NCI-H2171 treated with DMSO at 0.1 percent for 48 hours (cell line): Measurements from ENCODE around the gene ZNF429.
A peak's percentile ranks its signal among the peaks of the same experiment; 100 is the strongest.
"Not testable (repeated sequence)": the region's sequence is repeated elsewhere in the genome, so short reads cannot be mapped to it uniquely, and the experiment has no call there.

Source experiments
- DNase-seq: peaks from one replicate; lab custom pipeline; 2025; lab: John Stamatoyannopoulos, UW

ZNF429 gene

DNA sequence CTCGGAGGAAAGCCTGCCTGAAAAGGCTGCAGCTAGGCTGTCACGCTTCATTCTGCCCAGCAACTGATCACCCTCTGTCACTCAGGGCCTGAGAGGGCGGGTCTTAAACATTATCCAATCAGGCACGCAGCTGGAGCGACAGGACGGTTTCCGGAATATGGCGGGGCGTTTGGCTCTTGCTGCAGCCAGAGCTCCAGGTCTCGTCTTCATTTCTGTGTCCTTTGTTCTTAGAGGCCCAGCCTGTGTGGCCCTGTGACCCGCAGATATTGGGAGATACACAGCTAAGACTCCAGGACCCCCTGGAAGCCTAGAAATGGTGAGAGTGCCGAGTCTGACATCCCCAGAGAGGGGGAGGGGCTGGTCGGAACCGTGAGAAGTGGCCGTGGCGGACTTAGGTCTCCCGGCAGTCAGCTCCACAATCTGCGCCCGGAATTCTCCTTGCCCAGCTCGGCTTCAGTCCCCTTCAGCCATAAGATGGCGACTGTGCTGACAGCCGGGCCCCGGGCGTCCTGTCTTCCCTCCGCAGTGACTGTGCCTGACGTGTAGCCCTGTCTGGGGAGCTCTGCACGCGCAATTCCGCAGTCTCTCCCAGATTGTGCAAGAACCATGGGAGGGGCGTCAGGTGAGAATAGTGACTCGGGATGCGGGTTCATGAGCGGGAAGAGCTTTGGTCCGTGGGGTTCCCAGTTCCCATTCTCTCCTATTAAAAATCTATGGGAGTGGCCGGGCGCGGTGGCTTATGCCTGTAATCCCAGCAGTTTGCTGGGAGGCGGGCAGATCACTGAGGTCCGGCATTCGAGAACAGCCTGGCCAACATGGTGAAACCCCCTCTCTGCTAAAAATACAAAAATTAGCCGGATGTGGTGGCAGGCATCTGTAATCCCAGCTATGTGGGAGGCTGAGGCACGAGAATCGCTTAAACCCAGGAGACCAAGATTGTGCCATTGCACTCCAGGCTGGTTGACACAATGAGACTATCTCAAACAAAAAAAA, at the start of gene ZNF429:
Gene ZNF429 (plus strand): TSS at position 144 of the 993 bp plus-strand sequence. CDS start 170 bp downstream, at position 314.
- peak; percentile 85 for DNase-seq

DNA sequence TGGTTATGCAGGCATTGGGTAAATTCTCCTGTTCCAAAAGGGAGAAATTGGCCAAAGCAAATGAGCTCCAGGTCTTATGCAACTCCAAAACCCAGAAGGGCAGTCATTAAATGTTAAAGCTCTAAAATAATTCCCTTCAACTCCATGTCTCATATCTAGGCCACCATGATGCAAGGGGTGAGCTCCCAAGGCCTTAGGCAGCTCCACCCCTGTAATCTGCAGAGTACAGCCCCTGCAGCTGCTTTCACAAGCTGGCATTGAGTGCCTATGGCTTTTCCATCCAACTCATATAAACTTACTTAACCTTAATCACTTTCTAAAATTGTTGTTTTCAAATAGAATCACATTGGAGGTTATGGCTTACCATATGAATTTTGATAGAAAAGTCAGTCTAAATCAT, 44.7 kb upstream of the ZNF429 start:
- DNase-seq: no peak

DNA sequence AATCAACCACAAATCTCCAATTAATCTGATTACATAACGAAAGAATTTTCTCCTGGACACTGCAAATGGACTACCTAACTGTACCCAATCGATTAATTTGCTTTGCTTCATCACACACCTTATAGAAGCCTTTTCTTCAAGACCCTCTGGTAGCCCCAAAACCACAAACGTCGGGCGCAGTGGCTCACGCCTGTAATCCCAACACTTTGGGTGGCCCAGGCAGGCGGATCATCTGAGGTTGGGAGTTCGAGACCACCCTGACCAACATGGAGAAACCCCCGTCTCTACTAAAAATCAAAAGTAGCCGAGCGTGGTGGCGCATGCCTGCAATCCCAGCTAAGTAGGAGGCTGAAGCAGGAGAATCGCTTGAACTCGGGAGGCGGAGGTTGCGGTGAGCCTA, 42.9 kb upstream of the ZNF429 start:
- DNase-seq: no peak

DNA sequence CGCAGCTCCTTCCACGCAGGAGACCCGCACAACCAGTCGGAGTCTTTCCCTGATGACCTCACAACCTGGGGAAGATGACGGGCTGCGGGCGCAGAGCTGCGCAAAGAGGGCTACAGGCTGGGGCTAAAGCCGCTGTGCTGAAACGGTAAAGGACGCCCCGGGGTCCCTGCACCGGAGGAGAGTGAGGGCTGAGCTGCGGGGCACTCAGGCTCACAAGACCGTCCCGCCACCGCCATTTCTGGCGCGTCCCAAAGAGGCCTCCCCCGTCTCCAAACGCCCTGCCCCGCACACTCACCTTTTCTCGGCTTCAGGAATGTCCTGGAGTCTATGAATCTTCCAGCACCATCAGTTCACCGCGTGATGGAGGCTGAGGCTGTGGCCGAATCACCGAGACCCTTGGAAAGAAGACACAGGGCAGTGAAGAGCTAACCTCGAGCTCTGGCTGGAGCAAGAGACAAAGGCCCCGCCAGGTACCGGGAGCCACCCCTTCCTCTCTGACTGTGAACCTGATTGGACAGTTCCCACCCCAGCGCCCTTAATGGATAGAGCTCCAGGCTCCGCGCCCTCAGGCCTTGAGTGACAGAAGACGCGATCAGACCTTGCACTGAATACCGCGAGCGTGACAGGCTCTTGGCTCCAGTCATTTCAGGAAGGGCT, 41.8 kb upstream of the ZNF429 start:
- DNase-seq: no peak

DNA sequence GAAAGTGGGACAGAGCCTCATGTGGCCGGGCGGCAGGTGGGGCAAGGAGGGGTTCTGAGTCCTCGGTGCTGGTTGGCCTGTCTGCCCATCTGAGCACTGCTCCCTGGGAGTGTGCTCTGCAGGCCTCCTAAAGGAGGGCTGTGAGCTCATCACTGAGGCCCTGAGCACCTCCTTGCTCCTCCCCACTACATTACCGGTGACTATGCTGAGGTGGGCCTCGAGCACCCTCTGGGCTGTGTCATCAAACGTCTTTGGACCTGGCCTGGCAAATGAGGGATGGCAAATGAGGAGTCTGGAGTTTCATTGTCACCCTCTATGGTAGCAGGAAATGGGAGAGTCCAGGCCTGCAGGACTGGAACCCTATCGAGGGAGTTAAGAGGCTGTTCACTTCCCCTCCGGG, 38.8 kb upstream of the ZNF429 start:
- DNase-seq: no peak

DNA sequence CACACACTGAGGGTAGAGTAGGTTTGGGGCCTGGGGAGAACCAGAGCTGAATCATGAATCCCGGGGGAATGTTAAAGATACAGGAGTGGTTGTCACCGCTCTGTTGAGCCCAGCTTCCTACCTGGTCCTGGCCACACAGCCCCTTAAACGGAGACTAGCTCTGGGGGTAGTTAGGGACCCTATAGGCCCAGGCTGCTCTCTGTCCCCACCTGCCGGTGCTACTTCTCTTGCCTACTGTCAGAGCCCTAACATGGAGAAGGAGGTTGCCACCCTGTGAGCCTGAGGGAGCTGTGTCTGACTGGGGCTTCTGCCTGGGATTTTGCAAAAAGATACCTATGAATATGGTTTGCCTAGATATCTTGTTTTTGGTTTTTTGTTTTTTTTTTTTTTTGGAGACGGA, 36.6 kb upstream of the ZNF429 start:
- no peak for DNase-seq

DNA sequence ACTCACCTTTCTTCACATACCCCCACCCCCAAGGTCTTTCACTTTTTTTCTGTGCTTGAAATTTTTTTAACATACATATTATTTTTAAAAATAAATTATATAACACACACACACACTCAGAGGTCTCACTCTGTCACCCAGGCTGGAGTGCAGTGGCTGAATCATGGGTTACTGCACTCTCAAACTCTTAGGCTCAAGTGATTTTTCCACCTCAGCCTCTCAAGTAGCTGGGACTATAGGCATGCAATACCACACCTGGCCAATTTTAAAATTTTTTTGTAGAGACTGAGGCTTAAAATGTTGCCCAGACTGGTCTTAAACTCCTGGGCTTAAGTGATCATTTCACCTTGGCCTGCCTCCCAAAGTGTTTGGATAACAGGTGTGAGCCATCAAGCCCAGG, 32.9 kb upstream of the ZNF429 start:
- no peak for DNase-seq

DNA sequence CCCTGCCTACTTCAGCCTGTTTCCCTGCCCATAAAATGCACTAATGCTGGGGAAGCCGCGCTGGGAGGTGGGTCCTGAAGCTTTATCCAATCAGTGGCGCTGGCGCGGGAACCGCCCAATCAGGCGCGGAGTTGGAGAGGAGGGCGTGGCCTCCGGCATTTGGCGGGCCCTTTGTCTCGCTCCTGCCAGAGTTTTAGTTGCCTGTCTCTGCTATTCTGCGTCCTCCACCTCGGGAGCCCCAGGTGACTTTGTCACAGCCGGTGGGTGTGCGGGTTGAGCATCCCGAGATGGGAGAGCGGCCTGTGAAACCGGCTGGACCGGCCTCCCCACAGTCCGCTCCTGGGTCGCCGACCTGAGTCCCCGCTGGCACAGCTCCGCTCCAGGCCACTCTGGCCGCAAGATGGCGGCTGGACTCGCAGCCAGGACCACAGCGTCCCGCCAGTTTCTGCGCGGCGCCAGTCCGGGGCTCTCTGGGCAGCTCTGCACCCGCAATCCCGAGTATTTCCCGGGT, 30.7 kb upstream of the ZNF429 start:
- no peak for DNase-seq

DNA sequence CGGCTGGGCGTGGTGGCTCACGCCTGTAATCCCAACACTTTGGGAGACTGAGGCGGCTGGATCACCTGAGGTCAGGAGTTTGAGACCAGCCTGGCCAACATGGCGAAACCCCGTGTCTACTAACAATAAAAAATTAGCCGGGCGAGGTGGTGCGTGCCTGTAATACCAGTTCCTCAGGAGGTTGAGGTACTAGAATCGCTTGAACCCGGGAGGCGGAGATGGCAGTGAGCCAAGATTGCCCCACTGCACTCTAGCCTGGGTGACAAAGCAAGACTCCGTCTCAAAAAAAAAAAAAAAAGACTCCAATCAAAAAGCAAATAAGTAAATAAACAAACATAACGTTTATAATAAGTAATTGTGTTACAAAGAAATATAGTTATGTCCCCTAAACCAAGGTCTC, 23.0 kb upstream of the ZNF429 start:
- not testable (repeated sequence) for DNase-seq

DNA sequence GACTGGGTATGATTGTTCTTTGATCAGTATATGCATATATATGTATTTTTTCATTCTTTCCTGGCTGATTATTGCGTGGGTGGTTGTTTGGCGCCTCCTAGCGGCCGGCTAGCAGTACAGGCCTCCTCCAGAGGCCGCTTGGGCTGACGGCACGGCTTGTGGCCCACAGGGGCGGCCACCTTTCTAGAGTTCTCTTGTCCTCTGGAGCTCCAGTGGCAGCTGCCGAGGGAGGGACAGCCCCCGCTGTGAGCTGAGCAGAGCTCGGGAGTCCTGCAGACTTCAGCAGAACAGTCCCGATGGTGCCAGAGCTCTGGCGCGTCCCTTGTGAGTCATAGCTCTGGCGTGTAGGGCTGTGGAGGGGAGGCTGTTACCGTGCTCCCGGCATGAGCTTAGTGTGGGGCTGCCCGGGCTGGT, 22.5 kb upstream of the ZNF429 start:
- DNase-seq: no peak

DNA sequence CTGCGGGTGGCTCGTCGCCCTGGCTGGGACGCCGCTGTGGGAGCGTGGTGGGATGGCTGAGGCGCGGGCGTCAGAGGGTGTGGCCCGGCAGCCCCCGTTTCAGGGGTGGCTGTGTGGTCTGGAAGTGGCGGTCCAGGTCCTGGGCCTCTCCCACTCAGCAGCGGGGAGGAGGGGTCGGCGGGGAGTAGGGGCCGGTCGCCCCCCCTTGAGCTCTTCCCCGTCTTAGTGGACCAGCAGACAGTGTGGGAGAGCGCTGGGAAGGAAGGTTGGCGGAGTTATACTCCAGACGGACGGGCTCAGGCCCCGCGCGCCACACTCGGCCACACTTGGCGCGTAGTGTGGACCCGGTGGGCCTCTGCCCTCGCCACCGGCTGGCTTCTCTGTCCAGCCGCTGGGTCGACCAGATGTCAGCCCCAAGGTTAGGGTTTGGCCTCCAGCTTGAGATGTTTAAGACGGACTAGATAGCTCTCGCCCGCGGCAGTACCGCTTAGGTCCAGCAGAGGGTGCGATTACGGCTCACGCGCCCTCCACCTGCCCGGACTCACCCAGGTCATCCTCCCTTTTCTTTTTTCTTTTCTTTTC, 21.7 kb upstream of the ZNF429 start:
- no peak for DNase-seq

DNA sequence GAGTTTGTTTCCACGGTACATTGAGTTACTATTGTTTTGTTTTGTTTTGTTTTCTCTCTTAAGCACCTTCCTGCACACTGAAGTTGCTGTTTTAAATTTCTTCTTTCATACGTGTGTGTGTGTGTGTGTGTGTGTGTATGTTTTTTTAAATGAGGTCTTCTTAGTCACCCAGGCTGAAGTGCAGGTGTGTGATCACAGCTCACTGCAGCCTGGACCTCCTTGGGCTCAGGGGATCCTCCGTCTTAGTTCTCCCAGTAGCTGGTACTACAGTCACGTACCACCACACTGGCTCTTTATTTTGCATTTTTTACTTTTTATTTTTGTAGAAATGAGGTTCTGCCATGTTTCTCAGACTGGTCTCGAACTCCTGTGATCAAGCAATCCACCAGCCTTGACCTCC, 20.8 kb upstream of the ZNF429 start:
- no peak for DNase-seq

DNA sequence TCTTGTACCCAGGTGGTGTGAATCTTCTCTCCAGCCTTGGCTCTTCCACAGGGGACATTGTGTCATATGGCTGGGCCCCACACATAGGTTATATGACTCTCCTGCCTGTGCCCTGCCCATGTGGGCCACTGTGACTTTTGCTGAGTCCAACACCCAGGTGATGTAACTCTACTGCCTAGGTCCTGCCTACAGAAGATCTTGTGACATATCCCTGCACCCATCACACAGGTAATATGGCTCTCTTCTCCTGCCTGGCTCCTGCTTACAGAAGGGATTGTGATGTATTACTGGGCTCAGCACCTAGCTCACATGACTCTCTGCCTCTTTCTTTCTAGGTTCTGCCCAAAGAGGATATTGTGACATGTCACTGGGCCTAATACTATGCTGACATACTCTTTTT, 19.5 kb upstream of the ZNF429 start:
- DNase-seq: no peak

DNA sequence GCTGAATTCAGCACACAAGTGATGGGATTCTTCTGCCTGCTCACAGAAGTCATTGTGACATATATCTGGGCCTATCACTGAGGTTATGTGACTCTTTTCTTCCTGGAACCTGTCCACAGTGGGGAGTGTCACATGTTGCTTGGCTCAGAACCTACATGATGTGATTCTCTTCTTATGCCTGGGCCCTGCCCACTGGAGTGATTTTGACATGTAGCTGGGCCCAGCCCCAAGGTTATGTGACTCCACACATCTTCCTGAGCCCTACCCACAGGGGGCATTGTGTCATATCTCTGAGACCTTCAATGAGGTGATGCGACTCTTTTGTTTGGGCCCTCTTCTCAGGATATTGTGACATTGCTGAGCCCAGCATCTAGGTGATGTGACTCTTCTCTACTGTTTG, 17.4 kb upstream of the ZNF429 start:
- DNase-seq: no peak

DNA sequence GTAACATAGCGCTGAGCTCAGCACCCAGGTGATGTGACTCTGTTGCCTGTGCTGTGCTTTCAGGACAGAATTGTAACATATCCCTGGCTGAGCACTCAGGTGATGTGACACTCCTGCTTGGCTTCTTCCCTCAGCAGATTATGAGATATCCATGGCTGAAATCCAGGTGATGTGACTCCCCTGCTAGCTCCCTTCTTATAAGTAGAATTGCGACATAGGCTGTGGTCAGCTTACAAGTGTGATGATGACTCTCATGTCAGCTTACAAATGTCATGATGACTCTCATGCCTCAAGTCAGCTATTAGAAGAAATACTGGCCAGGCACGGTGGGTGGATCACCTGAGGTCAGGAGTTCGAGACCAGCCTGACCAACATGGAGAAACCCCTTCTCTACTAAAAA, 14.3 kb upstream of the ZNF429 start:
- no peak for DNase-seq

DNA sequence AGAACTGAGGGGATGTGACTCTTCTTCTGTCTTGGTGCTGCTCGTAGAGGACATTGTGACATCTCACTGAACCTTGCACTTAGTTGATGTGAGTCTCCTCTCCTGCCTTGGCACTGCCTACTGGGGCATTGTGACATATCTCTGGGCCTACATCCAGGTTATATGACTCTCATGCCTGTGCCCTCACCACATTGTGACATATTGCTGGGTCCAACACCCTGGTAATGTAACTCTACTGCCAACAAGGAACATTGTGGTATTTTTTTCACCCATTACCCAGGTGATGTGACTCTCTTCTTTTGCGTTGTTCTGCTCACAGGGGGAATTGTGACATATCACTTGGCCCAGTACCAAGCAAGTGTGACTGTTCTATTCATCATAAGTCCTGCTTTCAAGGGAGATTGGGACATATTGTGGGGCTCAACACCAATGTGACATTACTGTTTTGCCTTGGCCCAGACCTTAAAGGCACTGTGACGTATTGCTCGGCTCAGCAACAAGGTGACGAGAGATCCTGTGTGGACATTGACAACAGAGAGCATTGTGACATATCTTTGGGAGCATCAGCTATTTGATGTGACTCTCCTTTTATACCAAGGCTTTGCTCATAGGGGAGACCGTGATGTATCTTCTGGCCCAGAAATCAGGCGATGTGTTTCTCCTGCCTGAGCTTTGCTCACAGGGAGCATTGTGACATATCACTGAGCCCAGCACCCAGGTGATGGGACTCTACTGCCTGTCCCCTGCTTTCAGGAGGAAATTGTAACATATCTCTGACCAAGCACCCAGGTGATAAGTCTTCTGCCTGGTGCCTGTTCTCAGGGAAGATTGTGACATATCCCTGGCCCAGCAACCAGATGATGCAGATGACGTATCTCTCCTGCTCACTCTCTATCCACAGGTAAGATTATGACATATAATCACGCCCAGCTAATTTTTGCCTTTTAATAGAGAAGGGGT, 12.2 kb upstream of the ZNF429 start:
- no peak for DNase-seq

DNA sequence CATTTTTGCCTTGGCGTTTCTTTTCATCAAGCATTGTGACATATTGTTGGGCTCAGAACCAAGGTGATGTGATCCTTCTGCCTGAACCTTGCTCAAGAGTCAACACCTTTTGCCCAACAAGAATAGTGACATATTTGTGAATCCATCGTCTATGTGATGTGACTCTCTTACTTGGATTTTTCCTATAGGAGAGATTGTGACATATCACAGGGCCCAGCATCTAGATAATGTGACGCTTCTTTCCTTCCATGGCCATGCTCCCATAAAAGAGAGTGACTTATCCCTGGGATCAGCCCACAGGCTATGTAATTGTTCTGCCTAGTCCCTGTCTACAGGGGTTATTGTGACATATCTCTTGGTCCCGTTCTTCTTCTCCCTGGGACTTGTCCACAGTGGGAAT, 8.5 kb upstream of the ZNF429 start:
- no peak for DNase-seq

DNA sequence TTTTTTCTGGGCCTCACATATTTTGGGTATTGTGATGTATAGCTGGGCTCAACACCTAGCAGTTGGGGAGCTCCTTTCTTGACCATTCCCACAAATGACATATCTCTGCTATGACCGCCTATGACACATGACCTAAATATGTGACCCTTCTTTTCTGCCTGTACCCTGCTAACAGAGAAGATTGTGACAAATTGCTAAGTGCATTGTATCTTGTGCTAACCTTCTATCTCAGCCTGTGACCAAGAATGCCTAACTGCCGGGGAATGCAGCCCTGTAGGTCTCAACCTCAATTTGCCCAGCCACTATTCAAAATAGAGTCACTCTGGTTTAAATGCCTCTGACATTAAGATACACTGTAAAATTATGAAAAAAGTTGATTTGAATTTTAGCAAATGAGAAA, 6.8 kb upstream of the ZNF429 start:
- DNase-seq: no peak

DNA sequence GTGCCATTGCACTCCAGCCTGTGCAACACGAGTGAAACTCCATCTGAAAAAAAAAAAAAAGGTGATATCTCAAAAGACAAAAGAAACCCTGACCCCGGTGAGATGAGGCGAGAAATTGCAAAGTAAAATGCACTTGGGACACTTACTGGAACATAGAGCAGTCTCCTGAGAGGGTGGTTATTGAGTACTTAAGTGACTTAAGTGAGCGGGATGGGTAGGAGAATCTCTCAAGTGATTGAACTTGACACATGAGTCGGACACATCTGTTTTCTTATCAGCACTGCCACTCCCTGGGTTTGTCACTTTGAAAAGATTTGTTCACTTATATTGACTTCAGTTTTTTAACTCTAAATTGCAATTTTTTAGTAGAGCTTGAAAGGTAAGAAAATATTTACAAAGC, 2.8 kb downstream of the ZNF429 start:
- DNase-seq: no peak

DNA sequence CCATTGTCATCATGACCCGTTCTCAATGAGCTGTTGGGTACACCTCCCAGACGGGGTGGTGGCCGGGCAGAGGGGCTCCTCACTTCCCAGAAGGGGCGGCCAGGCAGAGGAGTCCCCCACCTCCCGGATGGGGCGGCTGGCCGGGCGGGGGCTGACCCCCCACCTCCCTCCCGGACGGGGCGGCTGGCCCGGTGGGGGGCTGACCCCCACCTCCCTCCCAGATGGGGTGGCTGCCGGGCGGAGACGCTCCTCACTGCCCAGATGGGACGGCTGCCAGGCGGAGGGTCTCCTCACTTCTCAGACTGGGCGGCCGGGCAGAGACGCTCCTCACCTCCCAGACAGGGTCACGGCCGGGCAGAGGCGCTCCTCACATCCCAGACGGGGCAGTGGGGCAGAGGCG, 5.7 kb downstream of the ZNF429 start:
- DNase-seq: not testable (repeated sequence)

DNA sequence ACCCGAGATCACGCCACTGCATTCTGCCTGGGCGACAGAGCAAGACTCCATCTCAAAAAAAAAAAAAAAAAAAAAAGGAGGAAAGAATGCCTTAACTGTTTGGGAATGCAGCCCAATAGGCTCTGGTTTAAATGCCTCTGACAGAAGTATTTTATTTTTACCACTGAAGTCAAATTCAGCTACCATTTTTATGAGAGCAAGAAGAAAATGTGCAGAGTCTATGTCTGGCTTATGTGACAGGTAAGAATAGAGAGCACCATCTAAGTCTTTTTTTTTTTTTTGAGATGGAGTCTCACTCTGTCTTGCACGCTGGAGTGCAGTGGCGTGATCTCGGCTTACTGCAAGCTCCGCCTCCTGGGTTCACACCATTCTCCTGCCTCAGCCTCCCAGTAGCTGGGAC, 7.2 kb downstream of the ZNF429 start:
- DNase-seq: not testable (repeated sequence)

DNA sequence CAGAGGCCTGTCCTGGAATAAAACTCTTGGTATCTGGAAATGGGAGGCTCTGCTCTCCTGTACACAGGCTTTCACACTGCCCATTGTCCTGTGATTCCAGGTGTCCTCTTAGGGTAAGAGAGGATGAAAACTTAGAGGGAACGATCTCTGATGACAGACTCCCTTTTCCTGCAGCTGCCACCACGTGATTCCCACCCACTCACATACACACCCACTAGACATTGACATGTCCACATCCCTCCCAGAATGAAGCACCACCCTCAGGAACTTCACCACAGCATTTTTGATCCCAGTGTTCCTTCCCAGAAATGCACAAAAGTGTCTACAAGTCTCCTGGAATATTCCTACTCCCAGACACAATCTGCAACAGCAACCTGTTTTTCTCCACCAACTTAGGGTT, 8.2 kb downstream of the ZNF429 start:
- no peak for DNase-seq
